Neural cell (in vitro differentiated cells): ENCODE measurements around the gene LYAR.

ENCODE experiments used
- CTCF ChIP-seq: fragments of 450-650 bp; IDR thresholded peaks from 2 replicates; pipeline ENCODE4 v1.5.1; 2014; ENCODE audit warnings: antibody characterized with exemption, mild to moderate bottlenecking, moderate library complexity; ENCODE audit not compliant: poor library complexity, severe bottlenecking
- EZH2 ChIP-seq: fragments of 200-600, 300-800 bp; shearing (Covaris generic), sonication (generic); IDR thresholded peaks from 2 replicates; pipeline ENCODE4 v1.6.1; 2014; ENCODE audit warnings: antibody characterized with exemption, low read length, borderline replicate concordance, mild to moderate bottlenecking; ENCODE audit not compliant: insufficient read depth, poor library complexity, severe bottlenecking
- REST ChIP-seq: IDR thresholded peaks from 2 replicates; pipeline ENCODE4 v1.6.1; 2012; ENCODE audit warnings: borderline replicate concordance

DNA sequence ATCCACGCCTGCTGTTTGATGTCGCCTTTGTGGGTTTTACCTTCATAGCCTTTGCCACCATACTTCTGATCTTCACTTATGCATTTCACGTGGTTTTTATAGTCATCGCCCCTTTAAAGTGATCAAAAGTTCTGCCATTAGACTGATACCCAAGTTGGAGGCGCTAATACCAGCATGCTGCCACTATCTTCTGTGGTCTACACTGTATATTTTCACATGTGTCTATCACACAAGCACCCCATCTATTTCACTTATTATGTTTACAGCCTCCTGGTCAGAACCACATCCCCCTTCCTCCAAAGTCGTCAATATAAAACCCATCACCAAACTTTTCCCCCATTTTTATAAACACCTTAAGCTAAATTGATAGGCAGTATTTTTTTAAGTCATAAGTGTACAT, 8.2 kb downstream of the LYAR start:
- TF ChIP-seq CTCF (no peak), EZH2 (no peak), REST (no peak)
